B cell (primary cell): Measurements from ENCODE around the gene CEL. TPM values are rescaled to one million over a fixed set of nuclear protein-coding genes. Genes with fewer than 3 reads are reported as not detected.

Experiments used
- ATAC-seq: fragments of 200-7000 bp; cut with Tn5 transposase; one replicate; pipeline ENCODE4 v1.10.0; 2021; ENCODE audit warnings: low read depth, mild to moderate bottlenecking, moderate number of reproducible peaks, moderate library complexity
- CTCF ChIA-PET: fragments of 350-600 bp; sonication (Branson Sonifier 250); formaldehyde crosslinking; loops from one replicate; lab custom pipeline; 2021; ENCODE audit warnings: antibody characterized with exemption, inconsistent platforms; lab: Charles Lee
- POLR2A ChIA-PET: fragments of 350-600 bp; sonication (Branson Sonifier 250); formaldehyde crosslinking; loops from one replicate; lab custom pipeline; 2021; ENCODE audit warnings: antibody characterized with exemption; lab: Charles Lee
- DNase-seq: peaks from one replicate; pipeline ENCODE4 v3.0.0; 2013
- H2AFZ ChIP-seq: 2 replicates; pipeline ENCODE4 v1.6.1; 2012; ENCODE audit warnings: mild to moderate bottlenecking, low read depth, low read length; ENCODE audit not compliant: insufficient read depth, poor library complexity, severe bottlenecking
- H3K27ac ChIP-seq, 2 donors: 1 replicate in 1 of 2; 2 replicates in 1 of 2; pipeline ENCODE4 v1.5.1; 2012 to 2013; ENCODE audit warnings: low read length in 2 of 2, mild to moderate bottlenecking in 2 of 2, moderate library complexity in 1 of 2
- H3K27me3 ChIP-seq, 4 experiments: fragments of 200-600 bp in 1 of 4; sonication (generic) in 1 of 4; replicated peaks in 1 of 4; 1 replicate in 2 of 4; 2 replicates in 2 of 4; pipeline versions ENCODE4 v1.6.1 to v1.7.0; 2013 to 2016; ENCODE audit warnings: low read length in 3 of 4, mild to moderate bottlenecking in 2 of 4, mixed read lengths in 1 of 4, moderate library complexity in 1 of 4; ENCODE audit not compliant: insufficient read depth in 4 of 4, control insufficient read depth in 3 of 4; ENCODE audit errors: control extremely low read depth in 1 of 4
- H3K36me3 ChIP-seq, 2 experiments: replicated peaks in 1 of 2; 1 replicate in 1 of 2; 2 replicates in 1 of 2; pipeline versions ENCODE4 v1.6.1 to v1.7.1; 2013; ENCODE audit warnings: low read length in 1 of 2; ENCODE audit not compliant: insufficient read depth in 2 of 2, control insufficient read depth in 1 of 2; ENCODE audit errors: control extremely low read depth in 1 of 2, extremely low read depth in 1 of 2
- H3K4me1 ChIP-seq, 2 donors: fragments of 200-600 bp in 1 of 2; sonication (generic) in 1 of 2; 1 replicate in 1 of 2; 2 replicates in 1 of 2; pipeline versions ENCODE4 v1.5.1 to v1.6.1; 2013 to 2017; ENCODE audit warnings: low read length in 2 of 2; ENCODE audit not compliant: control insufficient read depth in 2 of 2, insufficient read depth in 2 of 2
- H3K4me2 ChIP-seq: replicated peaks from 2 replicates; pipeline ENCODE3; 2012; ENCODE audit warnings: mild to moderate bottlenecking, low read depth, low read length; ENCODE audit not compliant: poor library complexity, severe bottlenecking
- H3K4me3 ChIP-seq, 5 experiments: fragments of 200-600 bp in 1 of 5; sonication (generic) in 1 of 5; 1 replicate in 3 of 5; 2 replicates in 2 of 5; pipeline versions ENCODE4 v1.5.1 to v1.7.0; 2011 to 2016; ENCODE audit warnings: low read length in 4 of 5, mild to moderate bottlenecking in 4 of 5, low read depth in 2 of 5, control low read depth in 1 of 5, moderate library complexity in 1 of 5; ENCODE audit not compliant: insufficient read depth in 1 of 5; ENCODE audit errors: control extremely low read depth in 1 of 5, extremely low read depth in 1 of 5
- H3K79me2 ChIP-seq: fragments of 200-600 bp; sonication (generic); one replicate; pipeline ENCODE4 v1.6.0; 2016; ENCODE audit warnings: low read length; ENCODE audit not compliant: control insufficient read depth, insufficient read depth
- H3K9ac ChIP-seq: fragments of 200-600 bp; sonication (generic); 2 replicates; pipeline ENCODE4 v1.6.1; 2017; ENCODE audit warnings: mild to moderate bottlenecking, low read length, moderate library complexity
- H3K9me3 ChIP-seq, 3 donors: one replicate each; pipeline versions ENCODE4 v1.6.1 to v1.7.1; 2013; ENCODE audit warnings: low read length in 2 of 3; ENCODE audit not compliant: control insufficient read depth in 2 of 3, insufficient read depth in 1 of 3; ENCODE audit errors: control extremely low read depth in 1 of 3
- H4K20me1 ChIP-seq: 2 replicates; pipeline ENCODE4 v1.6.0; 2012; ENCODE audit warnings: mild to moderate bottlenecking, low read length; ENCODE audit not compliant: insufficient read depth, control insufficient read depth, poor library complexity, severe bottlenecking
- H3K27ac Mint-ChIP-seq: one replicate; pipeline ENCODE4 v1.8.0; 2021; ENCODE audit warnings: mixed read lengths
- H3K27me3 Mint-ChIP-seq: one replicate; pipeline ENCODE4 v1.8.0; 2021; ENCODE audit warnings: mixed read lengths
- H3K4me1 Mint-ChIP-seq: one replicate; pipeline ENCODE4 v1.8.0; 2021; ENCODE audit warnings: mixed read lengths
- H3K4me3 Mint-ChIP-seq: one replicate; pipeline ENCODE4 v1.8.0; 2021; ENCODE audit warnings: mixed read lengths
- H3K9me3 Mint-ChIP-seq: one replicate; pipeline ENCODE4 v1.8.0; 2022; ENCODE audit warnings: mixed read lengths; ENCODE audit not compliant: insufficient read depth
- CTCF ChIP-seq: fragments of 200-600 bp; IDR thresholded peaks from one replicate; pipeline ENCODE4 v1.8.0; 2022; ENCODE audit warnings: antibody characterized with exemption, mild to moderate bottlenecking
- EZH2 ChIP-seq: IDR thresholded peaks from 2 replicates; pipeline ENCODE4 v1.6.1; 2012; ENCODE audit warnings: borderline replicate concordance, low read depth, mild to moderate bottlenecking, moderate library complexity, low read length; ENCODE audit not compliant: insufficient read depth, poor library complexity, severe bottlenecking
- WGBS: methylation state at CpG from one replicate; pipeline ENCODE4 v1.1.5; 2013; ENCODE audit warnings: missing lambda C conversion rate; ENCODE audit not compliant: insufficient coverage; 5-methylcytosine and 5-hydroxymethylcytosine counted together
- intact Hi-C: fragments of 100-400 bp; cut with micrococcal nuclease; formaldehyde crosslinking; loops from one replicate; pipeline ENCODE4 v1.10.0; 2022
- polyA plus RNA-seq: library from polyadenylated mRNA; depleted of rRNA; stranded (reverse); fragments of >200 nt; gene quantifications from 2 replicates; pipeline ENCODE4 v1.2.3, GENCODE V29; 2012
- total RNA-seq, 2 donors: library from RNA; stranded (reverse); fragments of 120-200 nt in 1 of 2; gene quantifications; 1 replicate in 1 of 2; 2 replicates in 1 of 2; pipeline versions ENCODE4 v1.2.3 to v1.2.4, GENCODE V29; 2013 to 2022

The CEL gene
- total and polyA plus RNA-seq, 2 donors (not counting 1 experiment from before 2014, with no cell fraction given) = 0.51 to 0.57 TPM

DNA sequence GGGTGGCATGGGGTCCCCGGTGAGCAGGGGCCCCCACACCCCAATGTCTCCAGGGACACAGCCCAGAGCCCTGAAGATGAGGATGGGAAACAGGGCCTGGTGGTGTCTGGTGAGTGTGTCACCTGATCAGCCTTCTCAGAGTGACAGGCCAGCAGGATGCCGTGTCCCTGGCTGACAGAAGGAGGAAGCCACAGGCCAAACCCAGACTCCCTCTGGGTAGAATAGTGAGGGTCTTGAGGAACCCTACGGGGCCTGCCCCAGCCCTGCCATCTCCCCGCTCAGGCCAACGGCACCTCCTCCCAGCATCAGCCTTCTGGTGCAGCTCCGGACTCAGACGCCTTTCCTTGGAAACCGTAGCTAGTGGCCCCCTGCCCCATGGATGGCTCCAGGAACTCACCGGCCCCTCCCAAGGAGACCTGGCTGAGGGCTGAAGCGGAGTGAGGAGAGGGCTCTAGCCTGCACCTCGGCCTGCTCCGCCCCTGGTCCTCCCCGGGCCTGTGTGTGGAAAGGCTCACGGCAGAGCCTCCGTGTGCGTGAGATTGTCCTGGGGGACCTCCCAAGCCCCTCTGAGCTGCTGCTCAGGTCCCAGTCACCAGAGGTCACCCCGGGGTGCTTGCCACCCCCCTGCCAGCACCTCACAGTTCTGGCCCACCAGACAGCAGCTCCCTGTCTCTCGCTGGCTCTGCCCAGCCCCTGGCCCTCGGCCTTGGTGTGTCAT lies 53.3 kb downstream of the CEL start:
- H3K9me3 ChIP-seq = no peaks in the 10 kb centered on the region
- ATAC-seq (peak; percentile 19), DNase-seq (peak; percentile 67)
- 70% methylated on average over 19 of the region's 19 CpGs for WGBS
- H3K79me2 ChIP-seq = peaks cover 84% of the 10 kb centered on the region
- peaks cover 69% of the 10 kb centered on the region for H4K20me1 ChIP-seq
- no peak overlapping the region for H3K9ac ChIP-seq
- peaks cover 0 to 11% of the 10 kb centered on the region in 2 experiments for H3K36me3 ChIP-seq
- Mint-ChIP-seq H3K4me3 (peak overlapping the region; percentile 67), H3K9me3 (no peaks in the 10 kb centered on the region), H3K27ac (peak overlapping the region; percentile 85), H3K4me1 (peaks cover 64% of the 10 kb centered on the region), H3K27me3 (no peaks in the 10 kb centered on the region)
- peak overlapping the region; percentile 42 to 57 for H3K27ac ChIP-seq
- ChIA-PET CTCF (interaction anchor here (0.6 to 26.5 kb wide), 8 partner anchors 10 to 92 kb away, joined by 3 to 599 read pairs (median 3); no protein-coding TSS in a partner anchor), POLR2A (interaction anchor here (0.5 to 3.3 kb wide), 9 partner anchors 11 to 346 kb away, joined by 3 to 21 read pairs (median 6); no protein-coding TSS in a partner anchor)
- H3K4me2 ChIP-seq = peak overlapping the region; percentile 65
- intact Hi-C loops = loop anchor here (1.0 to 10.0 kb wide), 2 partner anchors 29 to 360 kb away; partner anchors contain the start of gene SLC2A6
- H2AFZ ChIP-seq = no peak overlapping the region
- H3K4me3 ChIP-seq = no peak overlapping the region
- H3K27me3 ChIP-seq = no peaks in the 10 kb centered on the region
- H3K4me1 ChIP-seq = peaks cover 49 to 62% of the 10 kb centered on the region in 2 donors
- TF ChIP-seq EZH2 (no peak), CTCF (no peak)
